Stimulated activated naive CD8-positive, alpha-beta T cell treated with anti-CD3 and anti-CD28 coated beads, Interleukin-15, Interleukin-2, amounts not matched to agents 100 ng/mL and 50 ng/mL, for 24 hours (primary cell): Measurements from ENCODE around the gene RARB.

Experiments used
- H3K27ac Mint-ChIP-seq: one replicate; pipeline ENCODE4 v1.8.0; 2021; ENCODE audit warnings: mild to moderate bottlenecking, mixed read lengths
- H3K27me3 Mint-ChIP-seq: one replicate; pipeline ENCODE4 v1.8.0; 2021; ENCODE audit warnings: mixed read lengths
- H3K36me3 Mint-ChIP-seq: one replicate; pipeline ENCODE4 v1.8.0; 2021; ENCODE audit warnings: low read depth, mixed read lengths
- H3K4me1 Mint-ChIP-seq: one replicate; pipeline ENCODE4 v1.8.0; 2021; ENCODE audit warnings: low read depth, mixed read lengths
- H3K4me3 Mint-ChIP-seq: one replicate; pipeline ENCODE4 v1.8.0; 2021; ENCODE audit warnings: mild to moderate bottlenecking, mixed read lengths
- H3K9me3 Mint-ChIP-seq: one replicate; pipeline ENCODE4 v1.8.0; 2021; ENCODE audit warnings: mixed read lengths

The RARB gene

GRCh38 chr3:25463836-25464418, 35.9 kb downstream of the RARB start:
- Mint-ChIP-seq H3K9me3 (no peaks in the 10 kb centered on the region), H3K4me3 (no peak overlapping the region), H3K4me1 (peaks cover 3% of the 10 kb centered on the region), H3K27ac (no peak overlapping the region), H3K36me3 (no peaks in the 10 kb centered on the region), H3K27me3 (no peaks in the 10 kb centered on the region)

- H3K4me1 Mint-ChIP-seq = peaks cover 3% of the 10 kb centered on the region
- no peak overlapping the region for H3K27ac Mint-ChIP-seq
- no peaks in the 10 kb centered on the region for H3K36me3 Mint-ChIP-seq
- H3K4me3 Mint-ChIP-seq = no peak overlapping the region
- no peaks in the 10 kb centered on the region for H3K27me3 Mint-ChIP-seq
- H3K9me3 Mint-ChIP-seq = no peaks in the 10 kb centered on the region
These were observed 37.3 kb downstream of the RARB start for GRCh38 chr3:25465266-25465860.

- no peaks in the 10 kb centered on the region for H3K36me3 Mint-ChIP-seq
- peaks cover 6% of the 10 kb centered on the region for H3K4me1 Mint-ChIP-seq
- no peak overlapping the region for H3K4me3 Mint-ChIP-seq
- no peak overlapping the region for H3K27ac Mint-ChIP-seq
- H3K9me3 Mint-ChIP-seq = no peaks in the 10 kb centered on the region
- peaks cover 2% of the 10 kb centered on the region for H3K27me3 Mint-ChIP-seq
These were observed 40.8 kb downstream of the RARB start for GRCh38 chr3:25468866-25469319.

- H3K27me3 Mint-ChIP-seq = peaks cover 2% of the 10 kb centered on the region
- H3K27ac Mint-ChIP-seq = no peak overlapping the region
- H3K4me3 Mint-ChIP-seq = no peak overlapping the region
- no peaks in the 10 kb centered on the region for H3K9me3 Mint-ChIP-seq
- no peaks in the 10 kb centered on the region for H3K36me3 Mint-ChIP-seq
- peaks cover 6% of the 10 kb centered on the region for H3K4me1 Mint-ChIP-seq
These were observed 41.5 kb downstream of the RARB start for GRCh38 chr3:25469558-25469957.

GRCh38 chr3:25471081-25471768, 43.2 kb downstream of the RARB start:
- peaks cover 6% of the 10 kb centered on the region for H3K4me1 Mint-ChIP-seq
- no peaks in the 10 kb centered on the region for H3K36me3 Mint-ChIP-seq
- H3K4me3 Mint-ChIP-seq = no peak overlapping the region
- H3K27me3 Mint-ChIP-seq = peaks cover 6% of the 10 kb centered on the region
- no peak overlapping the region for H3K27ac Mint-ChIP-seq
- no peaks in the 10 kb centered on the region for H3K9me3 Mint-ChIP-seq

GRCh38 chr3:25472153-25472552, 44.1 kb downstream of the RARB start:
- peaks cover 6% of the 10 kb centered on the region for H3K4me1 Mint-ChIP-seq
- H3K27me3 Mint-ChIP-seq = peaks cover 6% of the 10 kb centered on the region
- H3K36me3 Mint-ChIP-seq = no peaks in the 10 kb centered on the region
- no peak overlapping the region for H3K4me3 Mint-ChIP-seq
- no peak overlapping the region for H3K27ac Mint-ChIP-seq
- no peaks in the 10 kb centered on the region for H3K9me3 Mint-ChIP-seq

- Mint-ChIP-seq H3K4me3 (no peak overlapping the region), H3K9me3 (no peaks in the 10 kb centered on the region), H3K36me3 (no peaks in the 10 kb centered on the region), H3K4me1 (peaks cover 6% of the 10 kb centered on the region), H3K27me3 (peaks cover 6% of the 10 kb centered on the region), H3K27ac (no peak overlapping the region)
These were observed 44.7 kb downstream of the RARB start for GRCh38 chr3:25472731-25473130.

- Mint-ChIP-seq H3K9me3 (no peaks in the 10 kb centered on the region), H3K36me3 (no peaks in the 10 kb centered on the region), H3K4me3 (no peak overlapping the region), H3K4me1 (peaks cover 6% of the 10 kb centered on the region), H3K27me3 (peaks cover 6% of the 10 kb centered on the region), H3K27ac (no peak overlapping the region)
These were observed 45.2 kb downstream of the RARB start for GRCh38 chr3:25473246-25473645.

- peaks cover 6% of the 10 kb centered on the region for H3K4me1 Mint-ChIP-seq
- no peaks in the 10 kb centered on the region for H3K9me3 Mint-ChIP-seq
- peaks cover 6% of the 10 kb centered on the region for H3K27me3 Mint-ChIP-seq
- no peaks in the 10 kb centered on the region for H3K36me3 Mint-ChIP-seq
- no peak overlapping the region for H3K4me3 Mint-ChIP-seq
- no peak overlapping the region for H3K27ac Mint-ChIP-seq
These were observed 46.0 kb downstream of the RARB start for GRCh38 chr3:25474052-25474451.

- H3K4me1 Mint-ChIP-seq = peaks cover under 1% of the 10 kb centered on the region
- H3K9me3 Mint-ChIP-seq = no peaks in the 10 kb centered on the region
- no peak overlapping the region for H3K27ac Mint-ChIP-seq
- H3K4me3 Mint-ChIP-seq = no peak overlapping the region
- H3K27me3 Mint-ChIP-seq = peaks cover 9% of the 10 kb centered on the region
- no peaks in the 10 kb centered on the region for H3K36me3 Mint-ChIP-seq
These were observed 48.6 kb downstream of the RARB start for GRCh38 chr3:25476639-25477038.

GRCh38 chr3:25478211-25478757, 50.2 kb downstream of the RARB start:
- Mint-ChIP-seq H3K27ac (no peak overlapping the region), H3K4me3 (no peak overlapping the region), H3K4me1 (no peaks in the 10 kb centered on the region), H3K36me3 (no peaks in the 10 kb centered on the region), H3K9me3 (no peaks in the 10 kb centered on the region), H3K27me3 (peaks cover 8% of the 10 kb centered on the region)

- Mint-ChIP-seq H3K36me3 (no peaks in the 10 kb centered on the region), H3K27me3 (peaks cover 8% of the 10 kb centered on the region), H3K27ac (no peak overlapping the region), H3K4me3 (no peak overlapping the region), H3K9me3 (no peaks in the 10 kb centered on the region), H3K4me1 (no peaks in the 10 kb centered on the region)
These were observed 51.1 kb downstream of the RARB start for GRCh38 chr3:25478964-25479726.

GRCh38 chr3:25479727-25480010, 51.6 kb downstream of the RARB start:
- Mint-ChIP-seq H3K9me3 (no peaks in the 10 kb centered on the region), H3K4me3 (no peak overlapping the region), H3K27ac (no peak overlapping the region), H3K36me3 (no peaks in the 10 kb centered on the region), H3K4me1 (no peaks in the 10 kb centered on the region), H3K27me3 (peaks cover 8% of the 10 kb centered on the region)

- H3K4me1 Mint-ChIP-seq = no peaks in the 10 kb centered on the region
- no peaks in the 10 kb centered on the region for H3K9me3 Mint-ChIP-seq
- no peak overlapping the region for H3K27ac Mint-ChIP-seq
- H3K4me3 Mint-ChIP-seq = no peak overlapping the region
- no peaks in the 10 kb centered on the region for H3K36me3 Mint-ChIP-seq
- peaks cover 4% of the 10 kb centered on the region for H3K27me3 Mint-ChIP-seq
These were observed 52.7 kb downstream of the RARB start for GRCh38 chr3:25480811-25481210.

GRCh38 chr3:25481386-25481785, 53.3 kb downstream of the RARB start:
- Mint-ChIP-seq H3K36me3 (no peaks in the 10 kb centered on the region), H3K27me3 (peaks cover 4% of the 10 kb centered on the region), H3K4me1 (no peaks in the 10 kb centered on the region), H3K9me3 (no peaks in the 10 kb centered on the region), H3K27ac (no peak overlapping the region), H3K4me3 (no peak overlapping the region)
